D721Med (cell line): ENCODE data around the gene ENKUR.
"Not testable (repeated sequence)": the region's sequence is repeated elsewhere in the genome, so short reads cannot be mapped to it uniquely, and the experiment has no call there.

Experiments used
- DNase-seq: peaks from one replicate; pipeline ENCODE4 v3.0.0; 2011; ENCODE audit warnings: low spot score; ENCODE audit not compliant: insufficient read length
- FAIRE-seq: peaks from 2 replicates; lab custom pipeline; 2011; peaks lifted over from hg19 to GRCh38; lab: Jason Lieb, UNC
- CTCF ChIP-seq: IDR thresholded peaks from 2 replicates; pipeline ENCODE4 v1.5.1; 2012; ENCODE audit warnings: mild to moderate bottlenecking, control low read depth; ENCODE audit not compliant: insufficient read depth; ENCODE audit errors: missing control alignments

The ENKUR gene

GRCh38 chr10:24963521-24964041 lies 52.4 kb downstream of the ENKUR start:
- FAIRE-seq: no peak
- no peak for TF ChIP-seq CTCF

GRCh38 chr10:24962995-24963394 lies 53.0 kb downstream of the ENKUR start:
- FAIRE-seq (no peak), DNase-seq (no peak)
- TF ChIP-seq CTCF: no peak

More at GRCh38 chr10:24963521-24964041, 52.4 kb downstream of the ENKUR start:
- no peak for DNase-seq

- FAIRE-seq: no peak
- no peak for TF ChIP-seq CTCF
- no peak for DNase-seq
Measured at GRCh38 chr10:24961582-24961981, 54.4 kb downstream of the ENKUR start.

GRCh38 chr10:24959382-24959730 lies 56.6 kb downstream of the ENKUR start:
- no peak for TF ChIP-seq CTCF
- FAIRE-seq: no peak
- DNase-seq: no peak

GRCh38 chr10:24958721-24959381 lies 57.1 kb downstream of the ENKUR start:
- FAIRE-seq: no peak
- DNase-seq: no peak
- TF ChIP-seq CTCF: no peak

GRCh38 chr10:24958091-24958720 lies 57.8 kb downstream of the ENKUR start:
- no peak for TF ChIP-seq CTCF
- FAIRE-seq (no peak), DNase-seq (no peak)

GRCh38 chr10:24957624-24958051 lies 58.3 kb downstream of the ENKUR start:
- not testable (repeated sequence) for DNase-seq, FAIRE-seq
